Bronchial epithelial cell (primary cell): ENCODE results near the gene CDC37L1. TPM values are rescaled to one million over a fixed set of nuclear protein-coding genes. Genes with fewer than 3 reads are reported as not detected.

ENCODE experiments used
- DNase-seq: peaks from one replicate; pipeline ENCODE4 v3.0.0-alpha.2; 2010; ENCODE audit warnings: low read depth
- FAIRE-seq: peaks from 2 replicates; lab custom pipeline; 2011; peaks lifted over from hg19 to GRCh38; lab: Jason Lieb, UNC
- H3K27me3 ChIP-seq: 2 replicates; pipeline ENCODE4 v1.5.1; 2011; ENCODE audit warnings: low read length; ENCODE audit not compliant: control insufficient read depth, insufficient read depth
- H3K36me3 ChIP-seq: 2 replicates; pipeline ENCODE4 v1.5.1; 2011; ENCODE audit warnings: low read length; ENCODE audit not compliant: control insufficient read depth, insufficient read depth
- H3K4me3 ChIP-seq: 2 replicates; pipeline ENCODE4 v1.5.1; 2011; ENCODE audit warnings: mild to moderate bottlenecking, low read depth, low read length, control low read depth
- total RNA-seq: library from RNA; depleted of rRNA; stranded (reverse); fragments of >200 nt; gene quantifications from 2 replicates; pipeline ENCODE4 v1.2.1, GENCODE V29; 2014
- TF ChIP-seq, protein P1 (sequence below): IDR thresholded peaks from 2 replicates; pipeline ENCODE4 v1.5.1; 2011; ENCODE audit warnings: mild to moderate bottlenecking, moderate library complexity, low read length, control low read depth, inconsistent platforms; ENCODE audit not compliant: insufficient read depth, severe bottlenecking

The CDC37L1 gene
- total RNA-seq, 1 donor from 2014 or later = 14.0 TPM

- H3K27me3 ChIP-seq = no peaks in the 10 kb centered on the region
- TF ChIP-seq, protein P1, sequence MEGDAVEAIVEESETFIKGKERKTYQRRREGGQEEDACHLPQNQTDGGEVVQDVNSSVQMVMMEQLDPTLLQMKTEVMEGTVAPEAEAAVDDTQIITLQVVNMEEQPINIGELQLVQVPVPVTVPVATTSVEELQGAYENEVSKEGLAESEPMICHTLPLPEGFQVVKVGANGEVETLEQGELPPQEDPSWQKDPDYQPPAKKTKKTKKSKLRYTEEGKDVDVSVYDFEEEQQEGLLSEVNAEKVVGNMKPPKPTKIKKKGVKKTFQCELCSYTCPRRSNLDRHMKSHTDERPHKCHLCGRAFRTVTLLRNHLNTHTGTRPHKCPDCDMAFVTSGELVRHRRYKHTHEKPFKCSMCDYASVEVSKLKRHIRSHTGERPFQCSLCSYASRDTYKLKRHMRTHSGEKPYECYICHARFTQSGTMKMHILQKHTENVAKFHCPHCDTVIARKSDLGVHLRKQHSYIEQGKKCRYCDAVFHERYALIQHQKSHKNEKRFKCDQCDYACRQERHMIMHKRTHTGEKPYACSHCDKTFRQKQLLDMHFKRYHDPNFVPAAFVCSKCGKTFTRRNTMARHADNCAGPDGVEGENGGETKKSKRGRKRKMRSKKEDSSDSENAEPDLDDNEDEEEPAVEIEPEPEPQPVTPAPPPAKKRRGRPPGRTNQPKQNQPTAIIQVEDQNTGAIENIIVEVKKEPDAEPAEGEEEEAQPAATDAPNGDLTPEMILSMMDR = no peak
- FAIRE-seq (no peak), DNase-seq (no peak)
- H3K36me3 ChIP-seq = peaks cover 14% of the 10 kb centered on the region
- no peak overlapping the region for H3K4me3 ChIP-seq
These were observed 42.4 kb downstream of the CDC37L1 start for GRCh38 chr9:4721736-4722135.

DNA sequence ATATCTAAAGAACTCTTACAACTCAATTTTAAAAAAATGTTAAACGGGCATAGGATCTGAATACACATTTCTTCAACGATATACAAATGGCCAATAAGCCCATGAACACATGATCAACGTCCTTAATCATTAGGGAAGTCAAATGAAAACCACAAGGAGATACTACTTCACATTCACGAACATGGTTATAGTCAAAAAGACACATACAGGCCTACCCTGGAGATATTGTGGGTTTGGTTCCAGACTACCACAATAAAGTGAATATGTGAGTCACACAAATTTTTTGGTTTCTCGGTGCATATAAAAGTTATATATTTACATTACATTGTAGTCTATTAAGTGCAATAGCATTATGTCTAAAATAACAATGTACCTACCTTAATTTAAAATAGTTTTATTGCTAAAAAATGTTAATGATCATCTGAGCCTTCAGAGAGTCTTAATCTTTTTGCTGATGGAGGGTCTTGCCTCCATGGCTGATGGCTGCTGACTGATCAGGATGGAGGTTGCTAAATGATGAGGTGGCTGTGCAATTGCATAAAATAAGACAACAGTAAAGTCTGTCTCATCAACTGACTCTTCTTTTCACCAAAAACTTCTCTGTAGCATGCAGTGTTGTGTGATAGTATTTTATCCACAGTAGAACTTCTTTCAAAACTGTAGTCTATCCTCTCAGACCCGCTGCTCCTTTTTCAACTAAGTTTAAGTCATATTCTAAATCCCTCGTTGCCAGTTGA lies 46.5 kb downstream of the CDC37L1 start:
- no peak overlapping the region for H3K4me3 ChIP-seq
- H3K36me3 ChIP-seq = peaks cover 4% of the 10 kb centered on the region
- FAIRE-seq (peak; percentile 36), DNase-seq (no peak)
- H3K27me3 ChIP-seq = no peaks in the 10 kb centered on the region
- TF ChIP-seq, protein P1 = no peak

GRCh38 chr9:4727593-4727992 lies 48.2 kb downstream of the CDC37L1 start:
- Histone ChIP-seq H3K27me3 (no peaks in the 10 kb centered on the region), H3K4me3 (no peak overlapping the region), H3K36me3 (peaks cover 1% of the 10 kb centered on the region)
- TF ChIP-seq, protein P1 = no peak
- no peak for FAIRE-seq
- DNase-seq = no peak

DNA sequence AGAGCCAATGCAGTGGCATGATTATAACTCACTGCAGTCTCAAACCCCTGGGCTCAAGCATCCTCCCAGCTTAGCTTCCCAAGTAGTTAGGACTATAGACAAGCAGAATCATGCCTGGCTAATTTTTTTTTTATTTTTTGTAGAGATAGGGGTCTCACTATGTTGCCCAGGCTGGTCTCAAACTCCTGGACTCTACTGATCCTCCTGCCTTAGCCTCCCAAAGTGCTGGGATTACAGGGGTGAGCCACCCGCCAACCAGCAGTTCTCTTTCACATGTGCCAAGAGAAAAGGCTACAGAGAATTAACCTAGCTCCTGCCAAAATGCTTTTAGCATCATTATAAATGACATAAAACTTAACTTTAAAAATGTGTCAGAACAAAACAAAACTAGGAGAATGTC lies 53.5 kb downstream of the CDC37L1 start:
- TF ChIP-seq, protein P1 = no peak
- DNase-seq (no peak), FAIRE-seq (no peak)
- H3K36me3 ChIP-seq = peaks cover 3% of the 10 kb centered on the region
- no peak overlapping the region for H3K4me3 ChIP-seq
- no peaks in the 10 kb centered on the region for H3K27me3 ChIP-seq

- TF ChIP-seq, protein P1 = no peak
- no peak for DNase-seq
- Histone ChIP-seq H3K36me3 (peaks cover 3% of the 10 kb centered on the region), H3K4me3 (no peak overlapping the region), H3K27me3 (no peaks in the 10 kb centered on the region)
- no peak for FAIRE-seq
These were observed 54.8 kb downstream of the CDC37L1 start for GRCh38 chr9:4734150-4734549.
